Hepatocyte (in vitro differentiated cells): ENCODE results near the gene ARHGAP42. TPM values are rescaled to one million over a fixed set of nuclear protein-coding genes. Genes with fewer than 3 reads are reported as not detected.

Source experiments
- DNase-seq: peaks from one replicate; pipeline ENCODE4 v3.0.0-alpha.2; 2016; ENCODE audit warnings: low spot score
- H2AFZ ChIP-seq: fragments of 200-600 bp; sonication (generic); 2 replicates; pipeline ENCODE4 v1.6.0; 2016; ENCODE audit warnings: antibody characterized with exemption, mild to moderate bottlenecking
- H3K27ac ChIP-seq: fragments of 200-600 bp; sonication (generic); 2 replicates; pipeline ENCODE4 v1.5.1; 2016; ENCODE audit warnings: mild to moderate bottlenecking
- H3K27me3 ChIP-seq: fragments of 200-600 bp; sonication (generic); 2 replicates; pipeline ENCODE4 v1.6.1; 2016
- H3K36me3 ChIP-seq: fragments of 200-600 bp; sonication (generic); replicated peaks from 2 replicates; pipeline ENCODE4 v1.5.1; 2016; ENCODE audit warnings: low read depth; ENCODE audit not compliant: insufficient read depth
- H3K4me1 ChIP-seq: fragments of 200-600 bp; sonication (generic); 2 replicates; pipeline ENCODE4 v1.5.1; 2016; ENCODE audit warnings: mild to moderate bottlenecking, moderate library complexity; ENCODE audit not compliant: insufficient read depth
- H3K4me2 ChIP-seq: fragments of 200-600 bp; sonication (generic); 2 replicates; pipeline ENCODE4 v1.6.0; 2016
- H3K4me3 ChIP-seq: fragments of 200-600 bp; sonication (generic); 2 replicates; pipeline ENCODE4 v1.5.1; 2016; ENCODE audit warnings: mild to moderate bottlenecking
- H3K79me2 ChIP-seq: fragments of 200-600 bp; sonication (generic); 2 replicates; pipeline ENCODE4 v1.6.0; 2017; ENCODE audit warnings: mild to moderate bottlenecking
- H3K9me2 ChIP-seq: fragments of 200-600 bp; sonication (generic); replicated peaks from 2 replicates; pipeline ENCODE4 v1.6.0; 2017; ENCODE audit warnings: mild to moderate bottlenecking; ENCODE audit not compliant: insufficient read depth
- H3K9me3 ChIP-seq: fragments of 200-600 bp; sonication (generic); 2 replicates; pipeline ENCODE4 v1.5.1; 2016; ENCODE audit warnings: low read depth, mild to moderate bottlenecking
- H4K20me1 ChIP-seq: fragments of 200-600 bp; sonication (generic); 2 replicates; pipeline ENCODE4 v1.6.0; 2016; ENCODE audit warnings: mild to moderate bottlenecking; ENCODE audit not compliant: insufficient read depth, poor library complexity, severe bottlenecking
- EZH2 ChIP-seq: fragments of 200-600 bp; sonication (generic); IDR thresholded peaks from 2 replicates; pipeline ENCODE4 v1.6.1; 2016; ENCODE audit warnings: antibody characterized with exemption, mild to moderate bottlenecking, borderline replicate concordance
- EZH2phosphoT487 ChIP-seq: fragments of 200-600 bp; sonication (generic); IDR thresholded peaks from one replicate; pipeline ENCODE4 v1.6.1; 2018; ENCODE audit warnings: antibody characterized with exemption, mild to moderate bottlenecking, low read depth, moderate library complexity; ENCODE audit not compliant: unreplicated experiment, severe bottlenecking
- WGBS: methylation state at CpG from one replicate; pipeline ENCODE4 v1.1.6; 2016; ENCODE audit warnings: low lambda C conversion rate; ENCODE audit errors: missing lambda C conversion rate; 5-methylcytosine and 5-hydroxymethylcytosine counted together
- polyA plus RNA-seq: library from polyadenylated mRNA; unstranded; fragments of >200 nt; fragmentation: Nextera tagmentation; extraction: Ambion mirVana; gene quantifications from 2 replicates; pipeline ENCODE4 v1.2.1, GENCODE V29; 2016
- total RNA-seq: library from RNA; depleted of rRNA; stranded (reverse); fragments of >200 nt; gene quantifications from 2 replicates; pipeline ENCODE4 v1.2.3, GENCODE V29; 2014
- TF ChIP-seq, protein P1 (sequence below): fragments of 200-600 bp; sonication (generic); IDR thresholded peaks from 2 replicates; pipeline ENCODE4 v1.5.1; 2016; ENCODE audit warnings: antibody characterized with exemption, mild to moderate bottlenecking; ENCODE audit not compliant: poor library complexity

ARHGAP42 gene
- total and polyA plus RNA-seq, 2 experiments from 2014 or later, result 8.7 to 26.5 TPM

GRCh38 chr11:100686476-100687053 lies 523 bp upstream of the ARHGAP42 start:
- DNase-seq, result no peak
- no peaks in the 10 kb centered on the region for H4K20me1 ChIP-seq
- H3K27ac ChIP-seq, result peak overlapping the region; percentile 91
- no peaks in the 10 kb centered on the region for H3K36me3 ChIP-seq
- TF ChIP-seq EZH2 (no peak), EZH2phosphoT487 (no peak)
- TF ChIP-seq, protein P1, sequence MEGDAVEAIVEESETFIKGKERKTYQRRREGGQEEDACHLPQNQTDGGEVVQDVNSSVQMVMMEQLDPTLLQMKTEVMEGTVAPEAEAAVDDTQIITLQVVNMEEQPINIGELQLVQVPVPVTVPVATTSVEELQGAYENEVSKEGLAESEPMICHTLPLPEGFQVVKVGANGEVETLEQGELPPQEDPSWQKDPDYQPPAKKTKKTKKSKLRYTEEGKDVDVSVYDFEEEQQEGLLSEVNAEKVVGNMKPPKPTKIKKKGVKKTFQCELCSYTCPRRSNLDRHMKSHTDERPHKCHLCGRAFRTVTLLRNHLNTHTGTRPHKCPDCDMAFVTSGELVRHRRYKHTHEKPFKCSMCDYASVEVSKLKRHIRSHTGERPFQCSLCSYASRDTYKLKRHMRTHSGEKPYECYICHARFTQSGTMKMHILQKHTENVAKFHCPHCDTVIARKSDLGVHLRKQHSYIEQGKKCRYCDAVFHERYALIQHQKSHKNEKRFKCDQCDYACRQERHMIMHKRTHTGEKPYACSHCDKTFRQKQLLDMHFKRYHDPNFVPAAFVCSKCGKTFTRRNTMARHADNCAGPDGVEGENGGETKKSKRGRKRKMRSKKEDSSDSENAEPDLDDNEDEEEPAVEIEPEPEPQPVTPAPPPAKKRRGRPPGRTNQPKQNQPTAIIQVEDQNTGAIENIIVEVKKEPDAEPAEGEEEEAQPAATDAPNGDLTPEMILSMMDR, result no peak
- peak overlapping the region; percentile 79 for H3K4me2 ChIP-seq
- no peaks in the 10 kb centered on the region for H3K27me3 ChIP-seq
- H2AFZ ChIP-seq, result peak overlapping the region; percentile 79
- no peaks in the 10 kb centered on the region for H3K9me3 ChIP-seq
- H3K79me2 ChIP-seq, result peaks cover 36% of the 10 kb centered on the region
- no peaks in the 10 kb centered on the region for H3K9me2 ChIP-seq
- 11% methylated on average over 14 of the region's 14 CpGs for WGBS
- peaks cover 15% of the 10 kb centered on the region for H3K4me1 ChIP-seq
- H3K4me3 ChIP-seq, result peak overlapping the region; percentile 85

GRCh38 chr11:100687630-100688395 lies 725 bp downstream of the ARHGAP42 start:
- Histone ChIP-seq H2AFZ (peak overlapping the region; percentile 79), H3K27ac (peak overlapping the region; percentile 91), H3K9me2 (no peaks in the 10 kb centered on the region), H3K36me3 (no peaks in the 10 kb centered on the region), H3K27me3 (no peaks in the 10 kb centered on the region), H3K9me3 (no peaks in the 10 kb centered on the region), H3K79me2 (peaks cover 48% of the 10 kb centered on the region), H3K4me2 (peak overlapping the region; percentile 79), H4K20me1 (no peaks in the 10 kb centered on the region), H3K4me1 (peaks cover 15% of the 10 kb centered on the region), H3K4me3 (peak overlapping the region; percentile 85)
- TF ChIP-seq EZH2phosphoT487 (no peak), EZH2 (no peak)
- TF ChIP-seq, protein P1, result peak; percentile 65
- DNase-seq, result peak; percentile 84
- under 1% methylated on average over 24 of the region's 24 CpGs for WGBS

DNA sequence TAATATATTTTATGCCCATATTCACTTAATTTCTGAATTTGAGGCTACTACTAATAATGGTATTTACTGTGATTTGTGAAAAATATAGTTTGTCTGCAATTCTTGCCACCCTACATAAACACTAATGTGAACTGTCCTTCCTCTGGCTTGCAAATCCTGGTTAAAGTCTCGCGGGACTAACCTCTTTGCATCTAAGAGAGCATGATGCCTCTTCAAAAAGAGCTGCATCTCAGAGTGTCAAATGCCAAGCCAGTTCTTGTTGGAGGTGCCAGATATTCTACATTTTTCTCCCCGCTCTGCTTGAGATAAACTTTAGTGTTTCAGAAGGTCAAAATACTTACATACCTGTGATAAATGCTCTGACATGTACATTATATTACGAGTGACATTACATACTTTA lies 2.1 kb downstream of the ARHGAP42 start:
- H3K9me3 ChIP-seq, result no peaks in the 10 kb centered on the region
- peaks cover 15% of the 10 kb centered on the region for H3K4me1 ChIP-seq
- H3K36me3 ChIP-seq, result no peaks in the 10 kb centered on the region
- H3K79me2 ChIP-seq, result peaks cover 61% of the 10 kb centered on the region
- no peak overlapping the region for H3K27ac ChIP-seq
- H3K27me3 ChIP-seq, result no peaks in the 10 kb centered on the region
- no peak for DNase-seq
- H4K20me1 ChIP-seq, result no peaks in the 10 kb centered on the region
- H3K4me3 ChIP-seq, result no peak overlapping the region
- H3K4me2 ChIP-seq, result peak overlapping the region; percentile 79
- WGBS, result 48% methylated on average over 4 of the region's 4 CpGs
- no peak overlapping the region for H2AFZ ChIP-seq
- H3K9me2 ChIP-seq, result no peaks in the 10 kb centered on the region
- TF ChIP-seq EZH2, result no peak
- TF ChIP-seq, protein P1, result no peak
- no peak for TF ChIP-seq EZH2phosphoT487
